ENCODE results near the gene ATG5.

DNA sequence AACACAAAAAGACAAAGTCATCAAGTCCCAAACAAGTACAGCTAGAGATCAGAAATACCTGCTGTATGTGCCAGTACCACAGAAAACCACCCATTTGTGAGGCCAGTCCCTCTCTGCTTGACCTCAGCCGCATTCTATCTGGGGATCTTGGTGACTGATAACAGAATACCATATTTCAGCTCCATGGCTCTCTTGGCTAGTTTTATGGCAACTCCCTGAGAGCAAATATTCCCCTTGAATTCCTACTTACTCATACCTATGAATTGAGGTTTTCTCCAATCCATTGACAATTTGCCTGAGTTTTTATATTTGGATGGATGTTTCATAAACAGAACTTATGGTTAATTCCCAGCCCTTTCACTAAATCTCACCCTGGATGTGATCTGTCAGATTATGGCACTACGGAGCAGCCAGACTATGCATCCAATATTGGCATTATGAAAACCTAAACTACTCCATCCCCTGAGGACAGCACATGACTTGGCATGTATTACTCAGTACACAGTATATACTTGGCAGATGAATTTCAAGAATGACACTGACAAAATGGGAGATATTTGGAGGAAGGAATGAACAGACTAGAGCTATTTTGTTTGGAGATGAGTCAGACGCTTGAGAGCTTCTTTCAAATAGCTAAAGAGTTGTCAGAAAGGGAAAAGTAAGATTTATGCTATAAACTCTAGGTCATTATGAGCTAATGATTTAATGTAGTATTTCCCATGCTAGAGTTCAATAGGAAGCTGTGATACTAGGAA lies 143.7 kb downstream of the ATG5 start:
- TF ChIP-seq POLR2A (IDR thresholded peaks at IDR 0.05; ENCODE audit: low read length) (no peak), GATA1 (IDR thresholded peaks at IDR 0.05; ENCODE audit: low read depth, low read length) (no peak)
